Cortex of kidney (tissue), 1 donor: Measurements from ENCODE around the gene EFEMP2.

Experiments
- DNase-seq: peaks from one replicate; lab custom pipeline; 2025; lab: John Stamatoyannopoulos, UW

EFEMP2 gene

GRCh38 chr11:65872586-65873317 lies at the start of gene EFEMP2:
Gene EFEMP2 (minus strand): TSS chr11:65872800. CDS start chr11:65872354, 446 bp downstream.
- DNase-seq, result no peak

GRCh38 chr11:65921876-65922275 lies 49.3 kb upstream of the EFEMP2 start:
- no peak for DNase-seq

GRCh38 chr11:65921033-65921555 lies 48.5 kb upstream of the EFEMP2 start:
- no peak for DNase-seq

DNA sequence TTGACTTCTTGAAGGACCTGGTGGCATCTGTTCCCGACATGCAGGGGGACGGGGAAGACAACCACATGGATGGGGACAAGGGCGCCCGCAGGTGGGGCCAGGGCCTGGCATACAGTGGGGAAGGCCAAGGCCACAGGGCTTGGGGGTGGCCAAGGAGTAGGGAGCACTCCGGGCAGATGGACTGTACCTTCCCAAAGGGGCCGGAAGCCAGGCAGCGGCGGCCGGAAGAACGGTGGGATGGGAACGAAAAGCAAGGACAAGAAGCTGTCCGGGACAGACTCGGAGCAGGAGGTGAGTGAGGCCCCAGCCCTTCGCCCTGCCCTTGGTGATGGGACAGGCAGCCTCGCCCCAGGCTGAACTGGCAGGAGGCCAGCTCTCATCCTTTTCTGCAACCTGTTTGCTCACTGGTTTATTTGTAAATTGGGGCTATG lies 47.8 kb upstream of the EFEMP2 start:
- DNase-seq, result no peak

- no peak for DNase-seq
Observed at GRCh38 chr11:65919573-65920371, 47.2 kb upstream of the EFEMP2 start.

DNA sequence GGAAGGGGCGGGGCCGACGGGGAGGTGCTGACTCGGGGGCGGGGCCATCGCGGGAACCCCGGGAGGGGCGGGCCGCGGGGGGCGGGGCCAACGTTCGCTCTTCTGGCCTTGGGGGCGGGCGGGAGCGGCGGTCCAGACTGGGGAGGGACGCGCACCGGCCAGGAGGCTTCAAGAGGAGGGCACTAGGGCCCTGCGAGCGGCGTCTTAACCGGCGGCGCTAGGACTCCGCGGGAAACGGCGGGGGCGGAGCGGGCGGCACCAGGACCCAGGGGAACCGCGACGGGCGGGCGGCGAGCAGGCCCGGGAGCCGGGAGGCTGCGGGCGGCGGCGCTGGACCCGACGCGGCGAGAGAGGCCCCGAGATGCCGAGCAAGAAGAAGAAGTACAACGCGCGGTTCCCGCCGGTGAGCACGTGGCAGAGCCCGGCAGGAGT lies 46.6 kb upstream of the EFEMP2 start, which contains the start of gene DRAP1:
Gene DRAP1, plus strand, starts transcription at position 286 of the 432 bp plus-strand sequence. Its CDS starts 76 bp downstream, at position 362.
- peak; percentile 82 for DNase-seq

GRCh38 chr11:65918211-65919140 lies 45.9 kb upstream of the EFEMP2 start, which contains the start of gene C11orf68:
Gene C11orf68 (minus strand): TSS chr11:65919062. CDS start chr11:65919031, 31 bp downstream.
- no peak for DNase-seq

DNA sequence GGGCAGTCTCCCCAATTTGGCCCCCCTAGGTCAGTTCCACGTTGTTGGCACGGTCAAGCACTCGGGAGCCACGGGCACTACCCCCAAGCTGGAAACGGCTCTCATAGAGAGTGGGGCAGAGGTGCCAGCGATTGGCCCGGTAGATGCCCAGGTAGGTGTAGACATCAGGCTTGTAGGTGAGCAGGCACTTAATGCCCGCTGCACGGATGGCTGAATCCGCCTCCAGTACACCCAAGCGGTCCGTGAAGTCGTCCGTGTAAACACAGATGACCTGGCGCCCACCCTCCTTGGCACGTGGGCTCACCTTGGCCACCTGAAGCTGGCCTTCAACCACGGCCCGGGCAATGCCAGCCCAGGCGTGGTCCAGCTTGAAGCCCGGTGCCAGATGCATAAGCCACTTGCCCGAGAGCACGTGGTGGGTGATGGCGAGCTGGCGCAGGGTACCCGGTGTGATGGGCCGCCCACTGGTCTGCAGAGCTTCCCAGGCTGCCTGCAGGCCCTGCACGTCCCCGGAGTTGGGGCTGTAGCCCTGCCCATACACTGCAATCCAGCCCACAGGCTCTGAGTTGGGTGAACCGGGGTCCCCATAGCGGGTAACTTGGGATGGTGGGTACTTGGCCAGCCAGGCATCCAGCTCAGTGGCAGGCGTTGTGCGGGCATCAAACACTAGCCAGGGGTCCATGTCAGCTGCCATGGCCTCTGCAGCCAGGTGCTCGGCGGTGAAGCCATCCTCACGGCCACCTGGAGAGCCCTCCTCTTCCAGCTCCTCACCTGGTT lies 45.0 kb upstream of the EFEMP2 start:
- DNase-seq, result no peak

DNA sequence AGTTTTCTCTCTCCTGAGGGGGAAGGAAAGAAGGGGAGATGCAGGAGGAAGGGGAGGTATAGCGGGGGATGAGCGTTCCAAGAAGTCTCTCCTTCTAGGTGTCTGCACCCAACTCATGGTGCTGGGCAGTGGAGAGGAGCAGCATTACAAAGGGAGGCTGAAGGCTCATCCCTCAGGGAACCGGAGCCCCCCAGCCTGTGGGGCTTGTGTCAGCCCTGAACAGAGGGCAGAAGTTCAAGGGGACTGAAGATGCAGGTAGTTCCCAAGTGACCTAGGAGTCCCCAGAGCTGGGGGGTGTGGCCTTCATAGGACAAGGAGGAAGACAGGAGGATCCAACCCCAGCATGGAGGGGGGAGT lies 44.5 kb upstream of the EFEMP2 start:
- DNase-seq, result no peak

DNA sequence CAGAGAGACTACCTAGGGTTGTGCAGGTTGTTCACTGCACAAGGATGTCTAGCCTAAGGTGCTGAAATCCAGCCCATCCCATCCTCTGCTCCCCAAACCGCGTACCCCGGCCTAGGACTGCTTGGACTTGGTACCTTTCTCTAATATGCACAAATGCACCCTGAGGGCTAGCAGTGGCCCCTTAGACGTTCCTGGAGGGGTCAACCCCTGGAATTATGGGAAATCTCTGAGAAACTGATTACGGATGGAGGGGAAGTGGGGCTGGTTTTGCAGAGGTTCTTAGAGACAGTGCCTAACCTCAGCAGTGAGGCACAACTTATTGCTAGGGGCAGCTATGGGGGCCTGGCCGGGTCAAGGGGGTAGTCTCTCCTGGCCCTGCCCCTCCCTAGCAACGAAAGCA lies 43.8 kb upstream of the EFEMP2 start:
- DNase-seq, result no peak

GRCh38 chr11:65915821-65916251 lies 43.2 kb upstream of the EFEMP2 start:
- DNase-seq, result no peak

- DNase-seq, result no peak
Observed at GRCh38 chr11:65915101-65915820, 42.7 kb upstream of the EFEMP2 start.

GRCh38 chr11:65912845-65913244 lies 40.2 kb upstream of the EFEMP2 start:
- DNase-seq, result no peak

GRCh38 chr11:65911682-65912568 lies 39.3 kb upstream of the EFEMP2 start:
- no peak for DNase-seq

GRCh38 chr11:65907878-65908277 lies 35.3 kb upstream of the EFEMP2 start:
- no peak for DNase-seq

DNA sequence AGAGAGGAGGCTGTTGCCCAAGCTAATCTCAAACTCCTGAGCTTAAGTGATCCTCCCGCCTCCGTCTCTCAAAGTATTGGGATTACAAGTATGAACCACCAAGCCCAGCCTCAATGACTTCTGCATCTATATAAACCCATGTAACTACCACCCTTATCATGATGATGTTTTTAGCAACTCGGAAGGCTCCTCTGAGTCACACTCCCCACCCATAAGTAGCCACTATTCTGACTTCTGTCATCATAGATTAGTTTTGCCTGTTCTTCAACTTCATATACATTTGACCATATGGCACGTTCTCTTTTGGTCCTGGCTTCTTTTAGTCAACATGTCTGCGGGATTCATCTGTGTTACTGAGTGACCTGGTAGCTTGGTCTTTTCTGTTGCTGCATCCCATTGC lies 34.0 kb upstream of the EFEMP2 start:
- no peak for DNase-seq

DNA sequence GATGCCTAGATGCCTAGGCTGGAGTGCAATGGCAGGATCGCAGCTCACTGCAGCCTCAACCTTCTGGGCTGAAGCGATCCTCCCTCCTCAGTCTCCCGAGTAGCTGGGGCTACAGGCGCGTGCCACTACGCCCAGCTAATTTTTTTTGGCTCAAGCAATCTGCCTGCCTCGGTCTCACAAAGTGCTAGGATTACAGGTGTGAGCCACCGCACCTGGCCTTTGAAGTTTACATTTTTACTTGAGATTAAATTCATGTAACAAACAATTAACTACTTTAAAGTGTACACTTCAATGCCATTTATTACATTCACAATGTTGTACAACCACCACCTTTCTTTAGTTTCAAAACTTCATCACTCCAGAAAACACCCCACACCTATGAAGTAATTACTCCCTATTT lies 31.1 kb upstream of the EFEMP2 start:
- DNase-seq, result no peak

- no peak for DNase-seq
Observed at GRCh38 chr11:65903068-65903481, 30.5 kb upstream of the EFEMP2 start.

DNA sequence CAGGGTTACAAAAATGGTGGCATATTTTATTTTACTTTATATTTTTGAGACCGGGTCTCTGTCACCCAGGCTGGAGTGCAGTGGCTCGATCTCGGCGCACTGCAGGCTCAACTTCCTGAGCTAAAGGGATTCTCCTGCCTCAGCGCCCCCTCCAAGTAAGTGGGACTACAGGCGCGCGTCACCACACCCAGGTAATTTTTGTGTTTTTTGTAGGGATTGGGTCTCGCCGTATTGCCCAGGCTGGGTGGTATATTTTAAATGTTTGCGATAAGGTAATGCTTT lies 28.2 kb upstream of the EFEMP2 start:
- no peak for DNase-seq
